Keratinocyte (primary cell): ENCODE measurements around the gene DCBLD2.

ENCODE experiments used
- CTCF ChIP-seq, 3 experiments: IDR thresholded peaks in 1 of 3; conservative IDR thresholded peaks in 1 of 3; optimal IDR thresholded peaks in 1 of 3; 2 replicates in 2 of 3; 3 replicates in 1 of 3; pipeline versions ENCODE3 to v1.5.1; 2011; ENCODE audit warnings: low read length in 3 of 3, mild to moderate bottlenecking in 3 of 3, moderate library complexity in 2 of 3, control low read depth in 1 of 3, inconsistent platforms in 1 of 3; ENCODE audit not compliant: insufficient read depth in 2 of 3; ENCODE audit errors: extremely low read depth in 1 of 3
- EZH2 ChIP-seq: IDR thresholded peaks from one replicate; pipeline ENCODE4 v1.6.1; 2012; ENCODE audit warnings: inconsistent platforms, mild to moderate bottlenecking, low read length, moderate library complexity

GRCh38 chr3:98886525-98886924 lies 15.0 kb downstream of the DCBLD2 start:
- no peak for TF ChIP-seq CTCF (optimal IDR thresholded peaks at IDR 0.05 in 1 of 3, IDR thresholded peaks at IDR 0.05 in 1 of 3, conservative IDR thresholded peaks at IDR 0.05 in 1 of 3; ENCODE audit: extremely low read depth in 1 of 3, insufficient read depth in 2 of 3, low read length in 3 of 3)
- no peak for TF ChIP-seq EZH2
